ENCODE results near the gene OSBPL1A. TPM values are rescaled to one million over a fixed set of nuclear protein-coding genes. Genes with fewer than 3 reads are reported as not detected.

Gene OSBPL1A
- total and polyA plus RNA-seq, 10 of the 15 experiments (the other 5 are each of a cell fraction or from before 2014, with no cell fraction given) = 0.02 to 0.83 (median 0.11) TPM; not detected in 6

DNA sequence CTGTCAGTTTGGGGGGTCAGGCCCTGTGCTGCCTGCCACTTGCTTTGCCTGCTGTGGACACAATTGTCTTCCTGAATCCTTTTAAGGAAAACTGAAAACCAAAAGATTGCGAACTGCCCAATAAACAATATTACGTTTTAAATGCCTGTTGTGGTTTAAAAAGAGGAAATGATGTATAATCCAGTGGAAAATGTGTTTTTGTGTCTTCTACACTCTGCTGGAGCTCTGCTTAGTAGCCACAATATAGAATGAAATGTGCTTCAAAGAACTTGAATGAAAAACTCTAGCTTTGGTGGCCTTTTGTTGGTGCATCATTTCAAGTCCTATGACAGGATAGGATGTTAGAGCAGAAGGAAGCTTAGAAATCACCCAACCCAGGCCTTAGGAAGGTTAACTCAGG is 282.0 kb downstream of the OSBPL1A start:
- FAIRE-seq (no peak), ATAC-seq (no peak), DNase-seq (ENCODE audit: low read depth, low spot score) (no peak)
- RAD21 ChIA-PET (ENCODE audit: unreplicated experiment) = interaction anchor here (1.1 to 1.9 kb wide), 3 partner anchors 99 to 291 kb away, joined by 3 to 4 read pairs (median 3); no protein-coding TSS in a partner anchor
- intact Hi-C loops (cut with micrococcal nuclease; ENCODE audit: unreplicated experiment) = loop anchor here (5.0 kb wide), 1 partner anchor 288 kb away; no protein-coding TSS in a partner anchor
- POLR2A ChIA-PET = no interaction called here
- 35% methylated on average over 2 of the region's 2 CpGs for WGBS (ENCODE audit: insufficient coverage, insufficient replicate concordance, low lambda C conversion rate, missing lambda C conversion rate)
- H3K79me2 ChIP-seq (ENCODE audit: control insufficient read depth, insufficient read depth, low read length) = no peaks in the 10 kb centered on the region
- no peaks in the 10 kb centered on the region for H3K9me3 ChIP-seq (replicated peaks; ENCODE audit: control insufficient read depth, insufficient read depth, low read length)
- no peak overlapping the region for H3K27ac ChIP-seq (ENCODE audit: control insufficient read depth, insufficient read depth)
- H2AFZ ChIP-seq (ENCODE audit: control insufficient read depth, low read depth, low read length) = no peak overlapping the region
- H3K4me1 ChIP-seq (ENCODE audit: control insufficient read depth, insufficient read depth, low read length) = no peaks in the 10 kb centered on the region
- TF ChIP-seq POU2F2 (IDR thresholded peaks at IDR 0.05; ENCODE audit: borderline replicate concordance, low read depth, low read length) (no peak), RUNX3 (IDR thresholded peaks at IDR 0.05; ENCODE audit: low read length) (peak; percentile 19; the same call in 1 of the 2 replicates), RCOR1 (conservative IDR thresholded peaks at IDR 0.05; ENCODE audit: low read depth, low read length) (no peak), SPI1 (IDR thresholded peaks at IDR 0.05; ENCODE audit: borderline replicate concordance, insufficient read depth, low read depth, low read length) (peak; percentile 39; the same call in 1 of the 2 replicates), BCL11A (IDR thresholded peaks at IDR 0.05; ENCODE audit: low read depth, low read length) (no peak), PML (IDR thresholded peaks at IDR 0.05; ENCODE audit: low read length) (no peak)
- in situ Hi-C loops (cut with MboI) = loop anchor here (5.0 kb wide), 1 partner anchor 283 kb away; no protein-coding TSS in a partner anchor
- no peaks in the 10 kb centered on the region for H3K27me3 ChIP-seq (replicated peaks in 1 of 2; ENCODE audit: control insufficient read depth in 2 of 2, insufficient read depth in 2 of 2, low read length in 1 of 2)
- no peaks in the 10 kb centered on the region for H4K20me1 ChIP-seq (ENCODE audit: control insufficient read depth, insufficient read depth)
- no peak overlapping the region for H3K9ac ChIP-seq (ENCODE audit: control insufficient read depth, insufficient read depth, low read length)
- no TSS peak for BruUV-seq (replicated peaks)
- SMC1A ChIA-PET (ENCODE audit: uncharacterized antibody, unreplicated experiment) = interaction anchor here (0.7 to 1.6 kb wide), 7 partner anchors 16 to 488 kb away, joined by 3 to 4 read pairs (median 3); no protein-coding TSS in a partner anchor
- H3K4me2 ChIP-seq (ENCODE audit: control insufficient read depth, insufficient read depth) = no peak overlapping the region
- H3K4me3 ChIP-seq = no peak overlapping the region
- peaks cover 3 to 13% of the 10 kb centered on the region in 2 experiments; a peak in 3 of 4 replicates for H3K36me3 ChIP-seq (ENCODE audit: control insufficient read depth in 2 of 2, insufficient read depth in 2 of 2, low read length in 1 of 2)
- CTCF ChIA-PET = interaction anchor here (0.5 to 2.1 kb wide), 10 partner anchors 20 to 1462 kb away, joined by 3 to 8 read pairs (median 3); no protein-coding TSS in a partner anchor
